ENCODE measurements around the gene SELENOH. TPM values are rescaled to one million over a fixed set of nuclear protein-coding genes. Genes with fewer than 3 reads are reported as not detected.

Gene SELENOH
- total and polyA plus RNA-seq, 7 experiments from 2014 or later, result 93.6 to 382 (median 130) TPM

- DNase-seq (no peak), ATAC-seq (no peak)
- Histone ChIP-seq H3K36me3 (ENCODE audit: control insufficient read depth in 2 of 3, insufficient read depth in 3 of 3, low read length in 3 of 3) (peaks cover 0 to under 1% (median 0%) of the 10 kb centered on the region in 3 experiments), H3K4me1 (ENCODE audit: control insufficient read depth in 2 of 2, insufficient read depth in 2 of 2, low read length in 2 of 2) (peaks cover 21 to 29% of the 10 kb centered on the region in 2 donors), H3K27me3 (ENCODE audit: control insufficient read depth in 2 of 2, insufficient read depth in 2 of 2, low read length in 2 of 2) (no peaks in the 10 kb centered on the region), H3K9me3 (ENCODE audit: control insufficient read depth in 2 of 3, low read length in 3 of 3) (no peaks in the 10 kb centered on the region), H3K4me3 (ENCODE audit: low read length) (peak overlapping the region; percentile 15), H3K27ac (ENCODE audit: low read depth, low read length) (peak overlapping the region; percentile 83)
- intact Hi-C loops (cut with micrococcal nuclease), result loop anchor here (1.0 to 10.0 kb wide), 15 partner anchors 9 to 788 kb away; partner anchors contain the start of genes MED19 (in 2 of the 2), SELENOH (in 2 of the 2), TMX2 (in 2 of the 2) and UBE2L6 (in 2 of the 2)
- H3K27ac Mint-ChIP-seq, result peak overlapping the region; percentile 90 to 99 (median 99)
- no peaks in the 10 kb centered on the region for H3K9me3 Mint-ChIP-seq
- POLR2A ChIA-PET, result interaction anchor here (0.9 to 1.3 kb wide), 6 partner anchors 9 to 784 kb away, joined by 3 to 14 read pairs (median 4); partner anchors contain the start of genes LPXN and SELENOH
- H3K36me3 Mint-ChIP-seq, result peaks cover 0 to 26% (median 8%) of the 10 kb centered on the region in 5 donors
- H3K27me3 Mint-ChIP-seq, result peaks cover 0 to 2% (median 0%) of the 10 kb centered on the region in 5 donors
- H3K4me3 Mint-ChIP-seq, result peak overlapping the region; percentile 55 to 88 (median 77)
- H3K4me1 Mint-ChIP-seq, result peaks cover 37 to 53% (median 44%) of the 10 kb centered on the region in 7 donors
- CTCF ChIA-PET, result interaction anchor here (1.0 kb wide), 1 partner anchor 9 kb away, joined by 3 read pairs; no protein-coding TSS in a partner anchor
These were observed 50.2 kb downstream of the SELENOH start for GRCh38 chr11:57791321-57792059.

DNA sequence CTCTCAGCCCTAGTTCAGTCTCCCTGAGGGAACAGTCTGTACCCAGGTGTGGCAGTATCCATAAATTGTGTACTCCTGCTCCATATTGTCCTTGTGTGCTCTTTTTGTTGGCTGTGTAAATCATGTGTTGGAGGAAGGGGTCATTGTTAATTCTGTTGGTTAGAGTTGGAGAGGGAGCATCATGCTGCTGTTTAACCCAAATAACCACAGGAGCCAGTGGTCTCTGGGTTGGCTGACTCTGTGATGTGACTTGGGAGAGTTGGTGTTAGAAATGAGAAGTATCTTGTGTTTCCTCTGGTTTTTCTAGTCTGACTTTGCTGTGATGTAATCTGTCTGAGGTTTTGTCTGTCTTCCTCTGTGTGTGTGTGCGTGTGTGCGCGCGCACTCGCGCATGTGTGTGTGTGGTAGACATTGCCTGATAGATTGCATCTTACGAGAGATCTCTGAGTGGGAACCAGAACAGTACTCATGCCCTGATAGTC is 50.8 kb downstream of the SELENOH start:
- Histone ChIP-seq H3K9me3 (ENCODE audit: control insufficient read depth in 2 of 3, low read length in 3 of 3) (no peaks in the 10 kb centered on the region), H3K27me3 (ENCODE audit: control insufficient read depth in 2 of 2, insufficient read depth in 2 of 2, low read length in 2 of 2) (no peaks in the 10 kb centered on the region), H3K36me3 (ENCODE audit: control insufficient read depth in 2 of 3, insufficient read depth in 3 of 3, low read length in 3 of 3) (peaks cover 0 to 5% (median 0%) of the 10 kb centered on the region in 3 experiments), H3K4me3 (ENCODE audit: low read length) (peak overlapping the region; percentile 15), H3K27ac (ENCODE audit: low read depth, low read length) (peak overlapping the region; percentile 83), H3K4me1 (ENCODE audit: control insufficient read depth in 2 of 2, insufficient read depth in 2 of 2, low read length in 2 of 2) (peaks cover 21 to 29% of the 10 kb centered on the region in 2 donors)
- H3K4me3 Mint-ChIP-seq, result peak overlapping the region; percentile 55 to 88 (median 77)
- H3K36me3 Mint-ChIP-seq, result peaks cover 0 to 28% (median 8%) of the 10 kb centered on the region in 5 donors
- peak; percentile 96 for ATAC-seq
- peak; percentile 69 to 93 (median 90) for DNase-seq
- POLR2A ChIA-PET, result interaction anchor here (0.9 to 1.3 kb wide), 6 partner anchors 8 to 784 kb away, joined by 3 to 14 read pairs (median 4); partner anchors contain the start of genes LPXN and SELENOH
- H3K4me1 Mint-ChIP-seq, result peaks cover 37 to 53% (median 44%) of the 10 kb centered on the region in 7 donors
- peaks cover 0 to 2% (median 0%) of the 10 kb centered on the region in 5 donors for H3K27me3 Mint-ChIP-seq
- no peaks in the 10 kb centered on the region for H3K9me3 Mint-ChIP-seq
- CTCF ChIA-PET, result interaction anchor here (0.6 to 1.0 kb wide), 2 partner anchors 8 to 11 kb away, joined by 3 read pairs; no protein-coding TSS in a partner anchor
- intact Hi-C loops (cut with micrococcal nuclease), result loop anchor here (1.0 to 10.0 kb wide), 15 partner anchors 8 to 787 kb away; partner anchors contain the start of genes MED19 (in 2 of the 2), SELENOH (in 2 of the 2), TMX2 (in 2 of the 2) and UBE2L6 (in 2 of the 2)
- H3K27ac Mint-ChIP-seq, result peak overlapping the region; percentile 90 to 99 (median 99)

GRCh38 chr11:57792870-57793269 is 51.6 kb downstream of the SELENOH start:
- H3K4me3 ChIP-seq (ENCODE audit: low read length), result peak overlapping the region; percentile 15
- Mint-ChIP-seq H3K27me3 (peaks cover 0 to 2% (median 0%) of the 10 kb centered on the region in 5 donors), H3K27ac (peak overlapping the region; percentile 84 to 99 (median 99)), H3K4me1 (peaks cover 36 to 55% (median 44%) of the 10 kb centered on the region in 7 donors), H3K9me3 (no peaks in the 10 kb centered on the region), H3K4me3 (peak overlapping the region; percentile 55 to 88 (median 77)), H3K36me3 (peaks cover 0 to 26% (median 8%) of the 10 kb centered on the region in 5 donors)
- H3K4me1 ChIP-seq (ENCODE audit: control insufficient read depth in 2 of 2, insufficient read depth in 2 of 2, low read length in 2 of 2), result peaks cover 21 to 29% of the 10 kb centered on the region in 2 donors
- H3K27ac ChIP-seq (ENCODE audit: low read depth, low read length), result peak overlapping the region; percentile 83
- CTCF ChIA-PET, result no interaction called here
- ATAC-seq, result peak; percentile 47
- no peaks in the 10 kb centered on the region for H3K27me3 ChIP-seq (ENCODE audit: control insufficient read depth in 2 of 2, insufficient read depth in 2 of 2, low read length in 2 of 2)
- POLR2A ChIA-PET, result interaction anchor here (0.7 to 1.2 kb wide), 2 partner anchors 46 to 783 kb away, joined by 3 to 4 read pairs; partner anchors contain the start of gene LPXN
- intact Hi-C loops (cut with micrococcal nuclease), result loop anchor here (1.0 to 10.0 kb wide), 15 partner anchors 7 to 786 kb away; partner anchors contain the start of genes MED19 (in 2 of the 2), SELENOH (in 2 of the 2), TMX2 (in 2 of the 2) and UBE2L6 (in 2 of the 2)
- H3K9me3 ChIP-seq (ENCODE audit: control insufficient read depth in 2 of 3, low read length in 3 of 3), result no peaks in the 10 kb centered on the region
- peaks cover 0 to 5% (median 0%) of the 10 kb centered on the region in 3 experiments for H3K36me3 ChIP-seq (ENCODE audit: control insufficient read depth in 2 of 3, insufficient read depth in 3 of 3, low read length in 3 of 3)
- no peak for DNase-seq

Other genes starting within 250 kb of the SELENOH start
- 10 to 100 TPM; 10.1 to 19.2 (median 16.3) TPM for gene SLC43A1, start 225.8 kb upstream of the SELENOH start, total RNA-seq
- 10 to 100 TPM; 12.7 to 15.4 TPM for gene SLC43A1, start 225.8 kb upstream of the SELENOH start, polyA plus RNA-seq
- 10 to 100 TPM; 23.7 to 52.8 (median 34.7) TPM for gene TIMM10, start 210.7 kb upstream of the SELENOH start, total RNA-seq
- 10 to 100 TPM; 76.5 to 79.4 TPM for gene TIMM10, start 210.7 kb upstream of the SELENOH start, polyA plus RNA-seq
- gene SMTNL1, start 203.9 kb upstream of the SELENOH start, total RNA-seq, result not detected
- gene SMTNL1, start 203.9 kb upstream of the SELENOH start, polyA plus RNA-seq, result under 1 TPM; 0.28 to 0.44 TPM
- gene UBE2L6, start 173.8 kb upstream of the SELENOH start, total RNA-seq, result 100 to 1,000 TPM in 1 of 5 experiments, 10 to 100 TPM in 4; 51.1 to 326 (median 64.2) TPM
- gene UBE2L6, start 173.8 kb upstream of the SELENOH start, polyA plus RNA-seq, result 100 to 1,000 TPM; 236 to 238 TPM
- 1 to 10 TPM in 1 of 5 experiments, under 1 TPM in 2, not detected in 2; 0.21 to 3.7 (median 0.97) TPM for gene SERPING1, start 143.8 kb upstream of the SELENOH start, total RNA-seq
- gene SERPING1, start 143.8 kb upstream of the SELENOH start, polyA plus RNA-seq, result not detected
- gene YPEL4, start 91.6 kb upstream of the SELENOH start, total RNA-seq, result 10 to 100 TPM in 2 of 5 experiments, 1 to 10 TPM in 2, under 1 TPM in 1; 0.70 to 13.4 (median 4.3) TPM
- gene YPEL4, start 91.6 kb upstream of the SELENOH start, polyA plus RNA-seq, result under 1 TPM; 0.15 to 0.18 TPM
- 10 to 100 TPM; 12.8 to 18.5 (median 14.7) TPM for gene CLP1, start 83.7 kb upstream of the SELENOH start, total RNA-seq
- 10 to 100 TPM; 10.1 to 10.3 TPM for gene CLP1, start 83.7 kb upstream of the SELENOH start, polyA plus RNA-seq
- 10 to 100 TPM; 51.4 to 82.2 (median 59.1) TPM for gene ZDHHC5, start 73.4 kb upstream of the SELENOH start, total RNA-seq
- gene ZDHHC5, start 73.4 kb upstream of the SELENOH start, polyA plus RNA-seq, result 10 to 100 TPM; 26.9 to 44.5 TPM
- gene MED19, start 29.3 kb upstream of the SELENOH start, total RNA-seq, result 10 to 100 TPM; 10.2 to 15.6 (median 12.4) TPM
- 10 to 100 TPM; 12.4 to 13.8 TPM for gene MED19, start 29.3 kb upstream of the SELENOH start, polyA plus RNA-seq
- gene TMX2, start 28.9 kb upstream of the SELENOH start, total RNA-seq, result 10 to 100 TPM; 43.0 to 67.3 (median 64.8) TPM
- gene TMX2, start 28.9 kb upstream of the SELENOH start, polyA plus RNA-seq, result 10 to 100 TPM; 79.0 to 91.2 TPM
- gene BTBD18, start 10.3 kb downstream of the SELENOH start, total RNA-seq, result not detected
- under 1 TPM; 0.56 to 0.95 TPM for gene BTBD18, start 10.3 kb downstream of the SELENOH start, polyA plus RNA-seq
- 10 to 100 TPM in 4 of 5 experiments, 1 to 10 TPM in 1; 9.3 to 32.0 (median 13.7) TPM for gene CTNND1, start 20.3 kb downstream of the SELENOH start, total RNA-seq
- gene CTNND1, start 20.3 kb downstream of the SELENOH start, polyA plus RNA-seq, result 1 to 10 TPM in 1 of 2 donors, under 1 TPM in 1; 0.80 to 2.0 TPM

Measured in naive thymus-derived CD4-positive, alpha-beta T cell (primary cell).